PC-9 (cell line): ENCODE measurements around the gene PDE4D.

Source experiments
- EZH2 ChIP-seq: fragments of 200-600 bp; sonication (generic); IDR thresholded peaks from 2 replicates; pipeline ENCODE4 v1.8.0; 2017; ENCODE audit warnings: antibody characterized with exemption, low read depth
- TF ChIP-seq, protein P1 (sequence below): fragments of 200-600 bp; sonication (generic); conservative IDR thresholded peaks from 2 replicates; pipeline ENCODE4 v1.6.1; 2017; ENCODE audit warnings: mixed run types, antibody characterized with exemption, mild to moderate bottlenecking, moderate library complexity

DNA sequence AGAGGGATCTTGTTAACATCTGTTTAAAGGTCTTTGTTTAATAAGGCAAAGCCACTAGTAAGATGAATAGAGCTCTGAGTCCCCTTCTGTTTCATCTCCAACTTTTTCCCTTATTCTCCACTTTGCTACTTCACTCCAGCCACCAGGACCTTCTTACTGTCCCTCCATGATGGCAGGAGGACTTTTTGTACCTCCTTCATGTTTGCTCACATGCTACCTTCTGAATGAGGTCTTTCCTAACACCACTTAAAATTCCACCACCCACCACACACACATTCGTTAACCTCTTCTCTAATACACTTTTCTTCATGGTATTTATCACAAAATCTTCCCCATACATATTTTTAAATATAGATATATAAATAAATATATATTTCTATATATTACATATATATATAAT, 501.9 kb downstream of the PDE4D start:
- TF ChIP-seq, protein P1, sequence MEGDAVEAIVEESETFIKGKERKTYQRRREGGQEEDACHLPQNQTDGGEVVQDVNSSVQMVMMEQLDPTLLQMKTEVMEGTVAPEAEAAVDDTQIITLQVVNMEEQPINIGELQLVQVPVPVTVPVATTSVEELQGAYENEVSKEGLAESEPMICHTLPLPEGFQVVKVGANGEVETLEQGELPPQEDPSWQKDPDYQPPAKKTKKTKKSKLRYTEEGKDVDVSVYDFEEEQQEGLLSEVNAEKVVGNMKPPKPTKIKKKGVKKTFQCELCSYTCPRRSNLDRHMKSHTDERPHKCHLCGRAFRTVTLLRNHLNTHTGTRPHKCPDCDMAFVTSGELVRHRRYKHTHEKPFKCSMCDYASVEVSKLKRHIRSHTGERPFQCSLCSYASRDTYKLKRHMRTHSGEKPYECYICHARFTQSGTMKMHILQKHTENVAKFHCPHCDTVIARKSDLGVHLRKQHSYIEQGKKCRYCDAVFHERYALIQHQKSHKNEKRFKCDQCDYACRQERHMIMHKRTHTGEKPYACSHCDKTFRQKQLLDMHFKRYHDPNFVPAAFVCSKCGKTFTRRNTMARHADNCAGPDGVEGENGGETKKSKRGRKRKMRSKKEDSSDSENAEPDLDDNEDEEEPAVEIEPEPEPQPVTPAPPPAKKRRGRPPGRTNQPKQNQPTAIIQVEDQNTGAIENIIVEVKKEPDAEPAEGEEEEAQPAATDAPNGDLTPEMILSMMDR = no peak
- TF ChIP-seq EZH2 = no peak
